ENCODE measurements around the gene CLIC4. TPM values are rescaled to one million over a fixed set of nuclear protein-coding genes. Genes with fewer than 3 reads are reported as not detected.
A peak's percentile ranks its signal among the peaks of the same experiment; 100 is the strongest.

The CLIC4 gene
- total RNA-seq, 1 experiment from 2014 or later = 262 TPM

DNA sequence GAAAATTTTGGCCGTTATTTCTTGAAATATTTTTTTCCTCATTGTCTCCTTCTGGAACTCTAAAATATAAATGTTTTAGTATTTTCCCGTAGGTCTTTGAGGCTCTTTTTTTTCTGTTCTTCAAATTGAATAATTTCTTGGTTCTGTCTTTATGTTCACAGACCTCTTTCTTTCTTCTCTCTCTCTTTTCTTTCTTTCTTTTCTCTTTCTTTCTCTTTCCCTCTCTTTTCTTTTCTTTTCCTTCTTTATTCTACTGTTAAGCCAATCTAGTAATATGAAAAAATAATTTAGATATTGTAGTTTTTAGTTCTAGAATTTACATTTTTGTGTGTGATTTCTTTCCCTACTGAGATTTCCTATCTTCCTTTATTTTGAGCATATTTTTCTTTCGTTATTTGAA is 30.1 kb downstream of the CLIC4 start (continued):
- TF ChIP-seq, protein P1, sequence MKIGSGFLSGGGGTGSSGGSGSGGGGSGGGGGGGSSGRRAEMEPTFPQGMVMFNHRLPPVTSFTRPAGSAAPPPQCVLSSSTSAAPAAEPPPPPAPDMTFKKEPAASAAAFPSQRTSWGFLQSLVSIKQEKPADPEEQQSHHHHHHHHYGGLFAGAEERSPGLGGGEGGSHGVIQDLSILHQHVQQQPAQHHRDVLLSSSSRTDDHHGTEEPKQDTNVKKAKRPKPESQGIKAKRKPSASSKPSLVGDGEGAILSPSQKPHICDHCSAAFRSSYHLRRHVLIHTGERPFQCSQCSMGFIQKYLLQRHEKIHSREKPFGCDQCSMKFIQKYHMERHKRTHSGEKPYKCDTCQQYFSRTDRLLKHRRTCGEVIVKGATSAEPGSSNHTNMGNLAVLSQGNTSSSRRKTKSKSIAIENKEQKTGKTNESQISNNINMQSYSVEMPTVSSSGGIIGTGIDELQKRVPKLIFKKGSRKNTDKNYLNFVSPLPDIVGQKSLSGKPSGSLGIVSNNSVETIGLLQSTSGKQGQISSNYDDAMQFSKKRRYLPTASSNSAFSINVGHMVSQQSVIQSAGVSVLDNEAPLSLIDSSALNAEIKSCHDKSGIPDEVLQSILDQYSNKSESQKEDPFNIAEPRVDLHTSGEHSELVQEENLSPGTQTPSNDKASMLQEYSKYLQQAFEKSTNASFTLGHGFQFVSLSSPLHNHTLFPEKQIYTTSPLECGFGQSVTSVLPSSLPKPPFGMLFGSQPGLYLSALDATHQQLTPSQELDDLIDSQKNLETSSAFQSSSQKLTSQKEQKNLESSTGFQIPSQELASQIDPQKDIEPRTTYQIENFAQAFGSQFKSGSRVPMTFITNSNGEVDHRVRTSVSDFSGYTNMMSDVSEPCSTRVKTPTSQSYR (CRISPR knock-in tag; IDR thresholded peaks at IDR 0.05) = no peak
- TF ChIP-seq TEAD4 (CRISPR knock-in tag; IDR thresholded peaks at IDR 0.05) = no peak
- no peak for TF ChIP-seq ZNF671 (CRISPR knock-in tag; IDR thresholded peaks at IDR 0.05)
- no peak for TF ChIP-seq NFE2L1 (CRISPR knock-in tag; IDR thresholded peaks at IDR 0.05)

DNA sequence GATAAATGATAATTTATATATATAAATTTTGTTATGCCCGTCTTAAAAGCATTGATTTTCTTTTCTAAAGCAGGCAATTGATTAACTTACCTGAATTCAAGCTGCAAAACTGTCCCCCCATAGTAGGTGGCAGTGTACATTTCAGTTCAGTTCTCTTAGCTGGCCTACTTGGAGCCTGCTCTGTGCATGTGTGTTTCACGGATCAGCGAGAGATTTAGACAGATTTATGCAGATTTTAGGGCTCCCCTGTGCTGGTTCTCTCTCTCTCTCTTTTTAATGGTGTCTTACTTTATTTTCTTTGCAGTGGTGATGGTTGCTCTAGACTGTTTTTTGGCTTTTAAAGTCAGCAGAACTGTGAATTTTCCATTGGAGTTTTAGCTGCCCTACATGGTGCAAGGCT is 30.7 kb downstream of the CLIC4 start:
- H3K9me3 Mint-ChIP-seq = no peaks in the 10 kb centered on the region
- TF ChIP-seq ZNF671 (CRISPR knock-in tag; IDR thresholded peaks at IDR 0.05) (no peak), ZNF219 (CRISPR knock-in tag; IDR thresholded peaks at IDR 0.05; ENCODE audit: borderline replicate concordance) (no peak), MXD4 (CRISPR knock-in tag; IDR thresholded peaks at IDR 0.05; ENCODE audit: borderline replicate concordance) (no peak), ZNF138 (CRISPR knock-in tag; conservative IDR thresholded peaks at IDR 0.05) (no peak), ZNF263 (CRISPR knock-in tag; IDR thresholded peaks at IDR 0.05; ENCODE audit: low read depth) (no peak), SMAD3 (CRISPR knock-in tag; IDR thresholded peaks at IDR 0.05; ENCODE audit: borderline replicate concordance) (no peak), TEAD4 (CRISPR knock-in tag; IDR thresholded peaks at IDR 0.05) (no peak)
- TF ChIP-seq, protein P2, sequence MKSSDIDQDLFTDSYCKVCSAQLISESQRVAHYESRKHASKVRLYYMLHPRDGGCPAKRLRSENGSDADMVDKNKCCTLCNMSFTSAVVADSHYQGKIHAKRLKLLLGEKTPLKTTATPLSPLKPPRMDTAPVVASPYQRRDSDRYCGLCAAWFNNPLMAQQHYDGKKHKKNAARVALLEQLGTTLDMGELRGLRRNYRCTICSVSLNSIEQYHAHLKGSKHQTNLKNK (CRISPR knock-in tag; IDR thresholded peaks at IDR 0.05) = no peak
- TF ChIP-seq, protein P3, sequence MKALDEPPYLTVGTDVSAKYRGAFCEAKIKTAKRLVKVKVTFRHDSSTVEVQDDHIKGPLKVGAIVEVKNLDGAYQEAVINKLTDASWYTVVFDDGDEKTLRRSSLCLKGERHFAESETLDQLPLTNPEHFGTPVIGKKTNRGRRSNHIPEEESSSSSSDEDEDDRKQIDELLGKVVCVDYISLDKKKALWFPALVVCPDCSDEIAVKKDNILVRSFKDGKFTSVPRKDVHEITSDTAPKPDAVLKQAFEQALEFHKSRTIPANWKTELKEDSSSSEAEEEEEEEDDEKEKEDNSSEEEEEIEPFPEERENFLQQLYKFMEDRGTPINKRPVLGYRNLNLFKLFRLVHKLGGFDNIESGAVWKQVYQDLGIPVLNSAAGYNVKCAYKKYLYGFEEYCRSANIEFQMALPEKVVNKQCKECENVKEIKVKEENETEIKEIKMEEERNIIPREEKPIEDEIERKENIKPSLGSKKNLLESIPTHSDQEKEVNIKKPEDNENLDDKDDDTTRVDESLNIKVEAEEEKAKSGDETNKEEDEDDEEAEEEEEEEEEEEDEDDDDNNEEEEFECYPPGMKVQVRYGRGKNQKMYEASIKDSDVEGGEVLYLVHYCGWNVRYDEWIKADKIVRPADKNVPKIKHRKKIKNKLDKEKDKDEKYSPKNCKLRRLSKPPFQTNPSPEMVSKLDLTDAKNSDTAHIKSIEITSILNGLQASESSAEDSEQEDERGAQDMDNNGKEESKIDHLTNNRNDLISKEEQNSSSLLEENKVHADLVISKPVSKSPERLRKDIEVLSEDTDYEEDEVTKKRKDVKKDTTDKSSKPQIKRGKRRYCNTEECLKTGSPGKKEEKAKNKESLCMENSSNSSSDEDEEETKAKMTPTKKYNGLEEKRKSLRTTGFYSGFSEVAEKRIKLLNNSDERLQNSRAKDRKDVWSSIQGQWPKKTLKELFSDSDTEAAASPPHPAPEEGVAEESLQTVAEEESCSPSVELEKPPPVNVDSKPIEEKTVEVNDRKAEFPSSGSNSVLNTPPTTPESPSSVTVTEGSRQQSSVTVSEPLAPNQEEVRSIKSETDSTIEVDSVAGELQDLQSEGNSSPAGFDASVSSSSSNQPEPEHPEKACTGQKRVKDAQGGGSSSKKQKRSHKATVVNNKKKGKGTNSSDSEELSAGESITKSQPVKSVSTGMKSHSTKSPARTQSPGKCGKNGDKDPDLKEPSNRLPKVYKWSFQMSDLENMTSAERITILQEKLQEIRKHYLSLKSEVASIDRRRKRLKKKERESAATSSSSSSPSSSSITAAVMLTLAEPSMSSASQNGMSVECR (CRISPR knock-in tag; IDR thresholded peaks at IDR 0.05; ENCODE audit: borderline replicate concordance) = no peak
- TF ChIP-seq, protein P4, sequence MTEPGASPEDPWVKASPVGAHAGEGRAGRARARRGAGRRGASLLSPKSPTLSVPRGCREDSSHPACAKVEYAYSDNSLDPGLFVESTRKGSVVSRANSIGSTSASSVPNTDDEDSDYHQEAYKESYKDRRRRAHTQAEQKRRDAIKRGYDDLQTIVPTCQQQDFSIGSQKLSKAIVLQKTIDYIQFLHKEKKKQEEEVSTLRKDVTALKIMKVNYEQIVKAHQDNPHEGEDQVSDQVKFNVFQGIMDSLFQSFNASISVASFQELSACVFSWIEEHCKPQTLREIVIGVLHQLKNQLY (CRISPR knock-in tag; IDR thresholded peaks at IDR 0.05) = no peak
- H3K4me1 Mint-ChIP-seq = peaks cover 39% of the 10 kb centered on the region
- no peak overlapping the region for H3K4me3 Mint-ChIP-seq
- DNase-seq (ENCODE audit: low spot score) (no peak), ATAC-seq (no peak)
- ChIA-PET CTCF (interaction anchor here (1.2 kb wide), 1 partner anchor 56 kb away, joined by 3 read pairs; no protein-coding TSS in a partner anchor), POLR2A (no interaction called here)
- H3K36me3 Mint-ChIP-seq = 0 out of 2 replicates have a peak, but pooled peaks cover 2% of the 10 kb centered on the region
- peak overlapping the region; percentile 48; the same call in 1 of the 2 replicates for H3K27ac Mint-ChIP-seq
- H3K27me3 Mint-ChIP-seq (ENCODE audit: low read depth) = no peaks in the 10 kb centered on the region

DNA sequence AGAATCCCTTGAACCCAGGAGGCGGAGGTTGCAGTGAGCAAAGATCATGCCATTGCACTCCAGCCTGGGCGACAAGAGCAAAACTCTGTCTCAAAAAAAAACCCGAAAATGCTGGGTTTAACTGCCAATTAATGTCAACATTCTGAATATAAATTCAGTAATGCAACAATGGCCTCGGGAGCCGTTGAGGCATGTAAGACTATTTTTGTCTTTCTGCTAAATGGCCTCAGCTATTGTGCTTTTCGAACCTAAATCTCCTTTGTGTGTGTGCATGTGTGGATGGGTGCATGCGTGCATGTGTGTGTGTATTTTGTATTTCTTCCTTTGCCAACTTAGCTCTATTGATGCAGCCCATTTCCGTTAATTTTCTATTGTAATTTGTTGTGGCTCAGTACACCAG is 31.6 kb downstream of the CLIC4 start:
- Mint-ChIP-seq H3K27me3 (ENCODE audit: low read depth) (no peaks in the 10 kb centered on the region), H3K27ac (peak overlapping the region; percentile 91), H3K4me3 (no peak overlapping the region), H3K9me3 (no peaks in the 10 kb centered on the region), H3K36me3 (0 out of 2 replicates have a peak, but pooled peaks cover 2% of the 10 kb centered on the region), H3K4me1 (peaks cover 39% of the 10 kb centered on the region)
- CTCF ChIA-PET = interaction anchor here (1.4 to 1.6 kb wide), 2 partner anchors 54 to 88 kb away, joined by 3 to 5 read pairs; no protein-coding TSS in a partner anchor
- no peak for DNase-seq (ENCODE audit: low spot score)
- TF ChIP-seq, protein P5, sequence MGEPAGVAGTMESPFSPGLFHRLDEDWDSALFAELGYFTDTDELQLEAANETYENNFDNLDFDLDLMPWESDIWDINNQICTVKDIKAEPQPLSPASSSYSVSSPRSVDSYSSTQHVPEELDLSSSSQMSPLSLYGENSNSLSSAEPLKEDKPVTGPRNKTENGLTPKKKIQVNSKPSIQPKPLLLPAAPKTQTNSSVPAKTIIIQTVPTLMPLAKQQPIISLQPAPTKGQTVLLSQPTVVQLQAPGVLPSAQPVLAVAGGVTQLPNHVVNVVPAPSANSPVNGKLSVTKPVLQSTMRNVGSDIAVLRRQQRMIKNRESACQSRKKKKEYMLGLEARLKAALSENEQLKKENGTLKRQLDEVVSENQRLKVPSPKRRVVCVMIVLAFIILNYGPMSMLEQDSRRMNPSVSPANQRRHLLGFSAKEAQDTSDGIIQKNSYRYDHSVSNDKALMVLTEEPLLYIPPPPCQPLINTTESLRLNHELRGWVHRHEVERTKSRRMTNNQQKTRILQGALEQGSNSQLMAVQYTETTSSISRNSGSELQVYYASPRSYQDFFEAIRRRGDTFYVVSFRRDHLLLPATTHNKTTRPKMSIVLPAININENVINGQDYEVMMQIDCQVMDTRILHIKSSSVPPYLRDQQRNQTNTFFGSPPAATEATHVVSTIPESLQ (CRISPR knock-in tag; IDR thresholded peaks at IDR 0.05) = no peak
- TF ChIP-seq PRRX2 (CRISPR knock-in tag; IDR thresholded peaks at IDR 0.05) = no peak
- TF ChIP-seq EMX1 (CRISPR knock-in tag; IDR thresholded peaks at IDR 0.05) = no peak
- no peak for TF ChIP-seq SP1 (CRISPR knock-in tag; conservative IDR thresholded peaks at IDR 0.05)
- TF ChIP-seq, protein P4 (CRISPR knock-in tag; IDR thresholded peaks at IDR 0.05) = no peak
- TF ChIP-seq, protein P6, sequence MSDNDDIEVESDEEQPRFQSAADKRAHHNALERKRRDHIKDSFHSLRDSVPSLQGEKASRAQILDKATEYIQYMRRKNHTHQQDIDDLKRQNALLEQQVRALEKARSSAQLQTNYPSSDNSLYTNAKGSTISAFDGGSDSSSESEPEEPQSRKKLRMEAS (CRISPR knock-in tag; IDR thresholded peaks at IDR 0.05) = no peak
- TF ChIP-seq, protein P7, sequence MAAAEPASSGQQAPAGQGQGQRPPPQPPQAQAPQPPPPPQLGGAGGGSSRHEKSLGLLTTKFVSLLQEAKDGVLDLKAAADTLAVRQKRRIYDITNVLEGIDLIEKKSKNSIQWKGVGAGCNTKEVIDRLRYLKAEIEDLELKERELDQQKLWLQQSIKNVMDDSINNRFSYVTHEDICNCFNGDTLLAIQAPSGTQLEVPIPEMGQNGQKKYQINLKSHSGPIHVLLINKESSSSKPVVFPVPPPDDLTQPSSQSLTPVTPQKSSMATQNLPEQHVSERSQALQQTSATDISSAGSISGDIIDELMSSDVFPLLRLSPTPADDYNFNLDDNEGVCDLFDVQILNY (CRISPR knock-in tag; IDR thresholded peaks at IDR 0.05) = no peak
- TF ChIP-seq ZNF219 (CRISPR knock-in tag; IDR thresholded peaks at IDR 0.05; ENCODE audit: borderline replicate concordance) = no peak
- no peak for TF ChIP-seq CREM (CRISPR knock-in tag; IDR thresholded peaks at IDR 0.05)
- TF ChIP-seq SMAD3 (CRISPR knock-in tag; IDR thresholded peaks at IDR 0.05; ENCODE audit: borderline replicate concordance) = no peak
- TF ChIP-seq ZNF671 (CRISPR knock-in tag; IDR thresholded peaks at IDR 0.05) = no peak
- TF ChIP-seq NR1H2 (CRISPR knock-in tag; IDR thresholded peaks at IDR 0.05) = no peak
- POLR2A ChIA-PET = no interaction called here
- ATAC-seq = no peak
